NCI-H2107 treated with DMSO at 0.1 percent for 48 hours (cell line): ENCODE data around the gene IFT57.

Experiments
- DNase-seq: peaks from one replicate; lab custom pipeline; 2025; ENCODE audit not compliant: unreplicated experiment; lab: John Stamatoyannopoulos, UW

The IFT57 gene

GRCh38 chr3:108126348-108126747 lies 95.9 kb downstream of the IFT57 start:
- DNase-seq, result no peak

- peak; percentile 97 for DNase-seq
Measured at GRCh38 chr3:108125550-108126071, 96.6 kb downstream of the IFT57 start.

DNA sequence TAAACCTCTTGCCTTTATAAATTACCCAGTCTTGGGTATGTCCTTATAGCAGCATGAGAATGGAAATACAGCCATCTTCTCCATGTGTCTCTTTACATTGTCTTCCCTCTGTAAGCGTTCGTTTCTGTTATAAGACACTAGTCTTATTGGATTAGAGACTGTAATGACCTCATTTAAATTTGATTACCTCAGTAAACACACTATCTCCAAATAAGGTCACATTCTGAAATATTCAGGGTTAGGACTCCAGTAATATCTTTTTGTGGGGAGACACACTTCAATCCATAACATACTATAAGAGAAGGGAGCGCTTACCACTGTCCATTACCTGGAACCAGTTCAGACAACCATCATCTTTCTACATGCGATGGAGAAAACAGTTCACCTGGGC lies 97.1 kb downstream of the IFT57 start:
- DNase-seq, result peak; percentile 78

DNA sequence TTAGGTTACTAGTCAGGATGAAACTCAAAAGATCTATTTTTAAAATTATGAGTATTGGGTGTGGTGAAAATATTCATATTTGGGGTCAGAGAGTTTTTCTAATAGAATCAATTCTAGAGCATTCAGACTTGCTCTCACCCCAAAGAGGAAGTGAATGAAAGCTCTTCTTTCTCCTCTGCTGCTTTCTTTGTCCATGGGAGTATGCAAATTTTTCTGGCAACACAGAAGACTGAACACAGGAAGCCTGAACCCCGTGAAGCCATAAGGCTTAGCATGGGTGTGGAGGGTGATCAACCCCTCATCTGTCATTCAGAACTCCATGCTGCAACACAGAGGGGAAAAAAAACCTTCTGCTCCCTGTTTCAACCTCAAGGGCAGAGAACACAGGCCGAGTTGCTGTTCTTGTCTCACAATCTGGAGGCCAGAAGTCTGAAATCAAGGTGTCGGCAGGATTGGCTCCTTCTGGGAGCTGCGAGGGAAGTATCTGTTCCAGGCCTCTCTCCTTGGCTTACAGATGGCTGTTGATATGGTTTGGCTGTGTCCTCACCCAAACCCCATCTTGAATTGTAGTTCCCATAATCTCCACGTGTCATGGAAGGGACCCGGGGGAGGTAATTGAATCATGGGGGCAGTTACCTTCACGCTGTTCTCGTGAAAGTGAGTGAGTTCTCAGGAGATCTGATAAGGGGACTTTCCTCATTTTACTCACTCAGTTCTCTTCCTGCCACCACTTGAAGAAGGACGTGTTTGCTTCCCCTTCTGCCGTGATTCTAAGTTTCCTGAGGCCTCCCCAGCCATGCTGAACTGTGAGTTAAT lies 97.7 kb downstream of the IFT57 start:
- peak; percentile 77 for DNase-seq

- no peak for DNase-seq
Measured at GRCh38 chr3:108123326-108123725, 98.9 kb downstream of the IFT57 start.

- DNase-seq, result no peak
Measured at GRCh38 chr3:108122276-108122675, 99.9 kb downstream of the IFT57 start.

DNA sequence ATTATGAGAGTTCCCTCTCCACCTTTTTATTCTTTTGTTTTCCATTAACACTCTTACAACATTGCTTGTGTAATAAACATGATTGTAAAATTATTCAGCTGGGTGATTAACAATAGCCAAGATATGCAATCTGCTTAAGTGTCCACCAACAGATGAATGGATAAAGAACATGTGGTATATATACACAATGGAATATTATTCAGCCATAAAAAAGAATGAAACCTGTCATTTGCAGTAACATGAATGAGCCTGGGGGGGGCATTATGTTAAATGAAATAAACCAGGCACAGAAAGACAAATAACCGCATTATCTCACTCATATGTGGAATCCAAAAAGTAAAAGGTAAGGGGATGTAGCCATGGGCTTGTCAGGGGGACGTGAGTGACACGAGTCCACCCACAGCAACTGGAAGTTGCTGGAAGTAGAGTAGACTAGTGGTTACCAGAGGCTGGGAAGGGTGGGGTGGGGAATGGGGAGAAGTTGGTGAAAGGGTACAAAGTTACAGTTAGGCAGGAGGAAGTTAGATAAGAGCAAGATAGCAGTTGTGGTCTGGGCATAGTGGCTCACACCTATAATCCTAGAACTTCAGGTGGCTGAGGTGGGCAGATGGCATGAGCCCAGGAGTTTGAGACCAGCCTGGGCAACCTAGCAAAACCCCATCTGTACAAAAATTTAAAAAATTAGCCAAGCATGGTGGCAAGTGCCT lies 102.7 kb downstream of the IFT57 start:
- DNase-seq, result no peak

DNA sequence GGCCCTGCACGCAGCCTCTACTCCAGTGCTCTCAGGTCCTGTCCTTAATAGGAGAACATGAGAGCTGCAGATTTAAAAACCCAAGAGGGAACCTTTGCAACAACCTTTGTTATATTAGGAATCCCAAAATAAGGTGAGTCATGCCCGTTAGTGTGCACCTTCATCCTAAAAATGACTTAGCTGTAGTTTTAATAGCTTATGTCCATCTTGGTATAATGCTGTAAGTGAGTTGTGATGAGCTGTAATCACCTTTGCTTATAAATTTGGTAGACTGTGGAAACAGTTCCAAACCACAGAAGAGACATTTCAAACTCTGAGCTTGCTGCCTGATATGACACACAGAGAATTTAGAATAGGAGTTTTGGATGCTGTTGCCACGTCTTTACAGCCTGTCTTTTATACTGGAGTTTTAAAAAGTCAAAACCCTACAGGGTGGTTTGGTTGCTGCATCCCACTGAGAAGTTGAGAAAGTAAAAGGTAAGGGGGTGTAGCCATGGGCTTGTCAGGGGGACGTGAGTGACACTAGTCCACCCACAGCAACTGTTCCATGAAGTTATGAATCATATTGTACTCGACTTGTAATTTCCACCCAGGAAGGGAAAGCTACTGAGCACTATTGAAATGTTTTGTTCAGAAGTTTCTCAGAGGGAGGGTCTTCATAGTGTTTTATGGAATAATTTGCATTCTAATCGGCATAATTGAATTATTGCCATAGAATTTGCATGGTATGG lies 104.0 kb downstream of the IFT57 start:
- no peak for DNase-seq

DNA sequence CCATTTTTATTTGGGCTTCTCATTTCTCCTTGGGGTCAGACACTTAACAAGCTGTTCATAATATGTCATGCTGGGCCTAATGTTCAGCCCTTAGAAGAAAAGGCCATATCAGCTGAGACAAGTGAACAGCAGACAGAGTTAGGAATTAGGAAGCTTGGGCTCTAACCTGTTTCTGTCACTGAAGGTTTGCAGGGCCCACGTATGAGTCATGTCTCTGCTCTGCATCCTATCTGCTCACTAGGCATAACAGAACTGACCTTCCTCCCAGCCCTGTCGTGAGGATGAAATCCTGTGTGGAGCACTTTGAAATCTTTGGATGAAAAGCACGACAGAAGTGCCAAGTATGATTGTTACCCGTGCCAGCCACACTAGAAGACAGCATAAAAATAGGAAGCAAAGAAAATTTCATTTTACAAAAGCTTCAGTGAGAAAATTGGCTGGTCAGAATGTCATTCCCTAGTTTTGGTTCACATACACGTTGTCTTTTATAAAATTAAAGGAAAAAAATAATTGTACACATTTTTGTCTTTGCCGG lies 104.9 kb downstream of the IFT57 start:
- no peak for DNase-seq

DNA sequence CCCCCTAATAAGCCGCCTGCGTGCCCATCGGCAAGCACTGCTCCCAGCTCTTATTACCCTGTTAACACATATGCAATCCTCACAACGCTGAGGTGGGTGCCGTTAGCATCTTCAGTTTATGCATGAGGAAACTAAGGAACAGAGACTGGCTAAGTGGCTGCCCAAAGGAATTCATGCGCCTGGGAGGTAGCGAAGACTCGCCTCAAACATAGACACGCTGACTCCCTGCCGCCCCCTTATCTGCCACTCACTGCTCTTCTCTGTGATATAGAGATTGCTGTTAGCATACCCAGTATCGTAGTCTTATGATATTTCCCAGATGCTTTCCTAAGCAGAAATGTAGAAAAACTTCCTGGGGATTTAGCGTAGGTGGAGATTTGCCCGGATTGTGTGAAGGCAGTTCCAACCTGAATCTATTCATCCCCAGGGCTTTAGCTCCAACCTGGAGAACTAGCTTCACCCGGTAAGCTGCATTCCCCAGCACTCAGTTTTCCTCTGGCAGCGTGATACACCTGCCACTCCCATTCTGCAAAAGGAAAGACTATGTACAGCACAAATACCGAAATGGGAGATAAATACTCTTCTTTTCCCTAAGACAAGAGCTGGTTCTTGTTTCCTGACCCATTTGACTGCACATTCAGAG lies 107.7 kb downstream of the IFT57 start:
- no peak for DNase-seq

GRCh38 chr3:108113975-108114374 lies 108.2 kb downstream of the IFT57 start:
- DNase-seq, result no peak

- DNase-seq, result no peak
Measured at GRCh38 chr3:108110934-108111333, 111.3 kb downstream of the IFT57 start.
